Loucy (cell line): Measurements from ENCODE around the gene VCL.

Source experiments
- CTCF ChIP-seq: fragments of 200-600 bp; sonication (generic); conservative IDR thresholded peaks from 2 replicates; pipeline ENCODE4 v1.5.1; 2014; ENCODE audit warnings: mild to moderate bottlenecking, antibody characterized with exemption, low read length
- EZH2phosphoT487 ChIP-seq: fragments of 200-600 bp; IDR thresholded peaks from 2 replicates; pipeline ENCODE4 v1.6.1; 2018; ENCODE audit warnings: antibody characterized with exemption, mild to moderate bottlenecking, moderate library complexity, borderline replicate concordance

- no peak for TF ChIP-seq CTCF
- no peak for TF ChIP-seq EZH2phosphoT487
Measured at GRCh38 chr10:73971636-73972354, 26.1 kb upstream of the VCL start.
